Omental fat pad (tissue), 4 donors: ENCODE data around the gene RBSN. TPM values are rescaled to one million over a fixed set of nuclear protein-coding genes. Genes with fewer than 3 reads are reported as not detected.
"Not testable (repeated sequence)": the region's sequence is repeated elsewhere in the genome, so short reads cannot be mapped to it uniquely, and the experiment has no call there.

ENCODE experiments used
- ATAC-seq: fragments of 150-250 bp; one replicate; pipeline ENCODE4 v1.9.1; 2016; ENCODE audit warnings: mild to moderate bottlenecking, moderate library complexity; ENCODE audit not compliant: low FRiP score
- DNase-seq: peaks from one replicate; pipeline ENCODE4 v3.0.0-alpha.2; 2019; ENCODE audit warnings: low spot score
- CTCF ChIP-seq, 3 donors: fragments of 450-650 bp; IDR thresholded peaks; one replicate each; pipeline ENCODE4 v1.5.1; 2016 to 2017; ENCODE audit warnings: antibody characterized with exemption in 3 of 3, mild to moderate bottlenecking in 3 of 3, moderate library complexity in 2 of 3
- total RNA-seq, 4 donors: library from RNA; depleted of rRNA; stranded (reverse); fragments of >200 nt; gene quantifications; one replicate each; pipeline ENCODE4 v1.1.0, GENCODE V29; 2016

The RBSN gene
- total RNA-seq: 10 to 100 TPM; 22.3 to 32.3 (median 23.3) TPM

DNA sequence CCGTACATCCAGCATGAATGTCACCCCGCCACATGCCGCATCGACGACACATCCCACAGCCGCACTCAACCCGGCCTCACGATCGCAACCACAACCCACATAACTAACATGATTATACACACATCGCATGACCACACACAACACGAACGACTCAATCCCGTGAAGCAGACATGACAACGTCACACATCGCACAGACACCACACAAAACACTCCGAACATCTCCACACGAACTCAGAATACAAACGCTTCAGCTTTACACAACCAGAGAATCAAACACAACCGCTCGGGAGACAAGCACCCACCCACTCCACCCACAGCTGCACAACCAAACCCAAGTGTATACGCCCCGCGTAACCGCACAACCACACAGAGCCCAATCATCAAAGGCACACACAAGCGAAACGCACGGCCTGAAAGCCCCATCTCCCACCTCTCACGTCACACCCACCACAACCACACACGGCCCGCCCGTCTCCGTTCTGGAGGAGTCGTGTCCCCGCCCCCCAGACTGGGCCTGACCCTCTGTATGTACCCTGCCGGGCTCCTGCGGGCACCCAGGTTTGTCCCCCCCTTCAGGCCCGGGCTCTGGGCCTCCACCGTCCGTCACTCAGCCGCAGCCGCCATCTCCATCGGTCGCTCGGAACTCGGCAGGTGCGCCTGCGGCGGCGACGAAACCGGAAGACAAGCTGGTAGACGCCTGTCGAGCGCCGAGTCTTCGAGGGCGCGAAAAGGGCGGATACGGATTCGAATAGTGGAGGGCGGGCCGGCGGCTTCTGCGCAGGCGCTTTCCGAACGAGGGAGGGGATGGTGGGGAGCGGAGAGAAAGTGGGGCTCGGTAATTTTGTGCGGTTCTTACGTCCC is at the start of gene RBSN:
Gene RBSN, minus strand, starts transcription at position 646 of the 861 bp plus-strand sequence. CDS start 3,028 bp downstream, outside the sequence.
- DNase-seq (peak; percentile 61), ATAC-seq (peak; percentile 92)
- TF ChIP-seq CTCF (IDR thresholded peaks at IDR 0.05): no peak

DNA sequence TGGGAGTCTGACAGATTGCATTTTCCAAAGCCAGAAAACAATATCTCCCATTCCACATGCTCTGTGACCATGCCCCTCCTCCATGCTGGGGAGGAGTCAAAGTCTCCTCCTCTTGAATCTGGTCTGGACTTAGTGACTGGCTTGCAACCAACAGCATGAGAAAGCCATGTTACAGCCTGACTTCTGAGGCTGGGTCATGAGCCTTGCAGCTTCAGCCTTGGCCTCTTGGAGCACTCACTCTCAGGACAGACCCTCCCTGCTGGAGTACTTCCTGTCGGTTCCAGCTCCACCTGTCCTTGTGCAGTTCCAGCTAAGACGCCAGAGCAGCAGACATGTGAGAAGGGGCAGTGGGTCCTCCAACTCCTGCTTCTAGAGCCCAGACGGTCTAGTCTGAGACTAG is 49.7 kb upstream of the RBSN start:
- ATAC-seq (no peak), DNase-seq (no peak)
- TF ChIP-seq CTCF (IDR thresholded peaks at IDR 0.05): no peak

- not testable (repeated sequence) for DNase-seq, ATAC-seq
Observed at GRCh38 chr3:15136885-15137284, 37.9 kb upstream of the RBSN start.

- ATAC-seq, DNase-seq: not testable (repeated sequence)
Observed at GRCh38 chr3:15134968-15135367, 36.0 kb upstream of the RBSN start.

DNA sequence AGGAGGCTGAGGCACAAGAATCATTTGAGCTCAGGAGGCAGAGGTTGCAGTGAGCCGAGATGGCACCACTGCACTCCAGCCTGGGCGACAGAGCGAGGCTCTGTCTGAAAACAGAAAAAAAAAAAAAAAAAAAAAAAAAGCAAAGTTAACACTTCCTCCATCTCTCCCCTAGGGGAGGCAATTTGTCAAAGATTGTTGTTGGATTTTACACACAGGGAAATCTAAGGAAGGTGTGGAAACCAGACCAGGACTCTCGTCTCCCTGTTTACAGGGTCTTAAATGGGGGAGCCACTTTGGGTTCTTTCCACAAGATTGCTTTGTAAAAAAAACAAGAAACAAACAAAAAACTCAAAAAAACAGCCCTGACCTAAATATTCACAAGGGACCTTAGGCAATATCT is 29.5 kb upstream of the RBSN start:
- not testable (repeated sequence) for ATAC-seq, DNase-seq

GRCh38 chr3:15126975-15127374 is 28.0 kb upstream of the RBSN start:
- not testable (repeated sequence) for DNase-seq, ATAC-seq

DNA sequence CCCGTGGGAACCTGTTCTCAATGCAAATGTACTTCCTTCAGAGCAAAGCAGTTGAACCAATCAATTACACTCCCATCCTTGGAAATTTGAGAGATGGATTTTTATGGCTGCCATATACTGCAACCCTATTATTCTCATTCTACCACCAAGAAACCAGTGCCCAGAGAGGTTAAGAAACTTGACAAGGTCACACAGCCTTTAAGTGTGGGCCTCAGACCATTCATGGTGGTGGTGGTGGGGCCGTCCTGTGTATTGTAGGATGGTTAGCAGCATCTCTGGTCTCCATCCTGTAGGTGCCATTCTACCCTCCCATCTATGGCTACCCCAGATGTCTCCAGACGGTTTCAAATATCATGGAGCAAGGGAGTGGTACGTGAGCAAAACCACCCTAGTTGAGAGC is 23.4 kb upstream of the RBSN start:
- no peak for ATAC-seq

DNA sequence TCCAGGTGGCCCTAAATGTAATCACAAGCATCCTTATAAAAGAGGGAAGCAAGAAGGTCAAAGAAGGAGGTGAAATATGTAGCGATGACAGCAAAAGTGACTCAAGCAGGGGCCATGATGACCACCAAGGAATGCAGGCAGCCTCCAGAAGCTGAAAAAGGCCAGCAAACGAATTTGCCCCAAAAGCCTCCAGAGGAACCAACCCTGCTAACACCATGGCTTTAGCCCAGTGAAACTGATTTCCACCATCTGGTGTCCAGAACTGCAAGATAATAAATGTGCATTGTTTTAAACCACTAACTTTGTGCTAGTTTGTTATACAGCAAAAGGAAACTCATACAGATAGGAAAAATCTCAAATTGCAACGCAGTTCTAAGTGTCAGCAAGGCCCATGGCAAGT is 23.0 kb upstream of the RBSN start:
- no peak for TF ChIP-seq CTCF (IDR thresholded peaks at IDR 0.05)
- ATAC-seq (no peak), DNase-seq (no peak)

More for the DNA sequence above, 23.4 kb upstream of the RBSN start:
- no peak for TF ChIP-seq CTCF (IDR thresholded peaks at IDR 0.05)
- no peak for DNase-seq

DNA sequence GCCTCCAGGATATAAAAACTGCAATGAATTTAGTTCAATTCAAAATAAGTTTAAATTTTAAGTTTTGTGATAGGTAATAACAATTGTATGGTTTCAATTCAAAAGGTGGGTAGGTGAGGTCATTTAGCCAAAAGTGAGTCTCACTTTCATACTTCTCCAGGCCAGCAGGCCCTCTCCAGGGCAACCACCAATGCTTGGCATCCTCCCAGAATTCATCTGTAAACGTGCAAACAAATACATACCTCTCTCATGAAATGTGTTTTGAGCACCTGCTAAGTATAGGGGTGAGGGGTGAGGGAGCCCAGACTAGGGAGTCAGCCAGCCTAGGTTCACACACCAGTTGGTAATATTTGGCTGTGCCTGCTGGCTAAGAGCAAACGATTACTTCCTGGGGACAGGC is 22.0 kb upstream of the RBSN start:
- ATAC-seq (no peak), DNase-seq (no peak)
- no peak for TF ChIP-seq CTCF (IDR thresholded peaks at IDR 0.05)
